IMR-90 (cell line): ENCODE data around the gene CTR9.

Source experiments
- CEBPB ChIP-seq: IDR thresholded peaks from 2 replicates; pipeline ENCODE4 v1.6.1; 2012; ENCODE audit warnings: low read depth, low read length, improper control_type of control experiment
- CTCF ChIP-seq: conservative IDR thresholded peaks from 2 replicates; pipeline ENCODE4 v1.5.1; 2012; ENCODE audit warnings: mild to moderate bottlenecking, low read depth, low read length, improper control_type of control experiment
- POLR2A ChIP-seq: IDR thresholded peaks from 2 replicates; pipeline ENCODE4 v1.6.1; 2012; ENCODE audit warnings: mild to moderate bottlenecking, low read depth, low read length
- RFX5 ChIP-seq: IDR thresholded peaks from 2 replicates; pipeline ENCODE4 v1.8.0; 2012; ENCODE audit warnings: low read depth, mild to moderate bottlenecking, low read length, moderate library complexity
- SMC3 ChIP-seq: fragments of 150-350 bp; IDR thresholded peaks from 2 replicates; pipeline ENCODE4 v1.6.1; 2016; ENCODE audit warnings: low read depth, mild to moderate bottlenecking, antibody characterized with exemption, low read length, moderate library complexity

- no peak for TF ChIP-seq SMC3
- TF ChIP-seq POLR2A, result no peak
- TF ChIP-seq CTCF, result no peak
- peak; percentile 61 for TF ChIP-seq CEBPB
- no peak for TF ChIP-seq RFX5
Observed at GRCh38 chr11:10716122-10716521, 34.9 kb upstream of the CTR9 start.
